Calu3 (cell line): ENCODE results near the gene NCAPH2. TPM values are rescaled to one million over a fixed set of nuclear protein-coding genes. Genes with fewer than 3 reads are reported as not detected.

Experiments
- BruUV-seq: library from RNA; stranded (reverse); fragments of 400-500 nt; replicated peaks from 2 replicates; lab custom pipeline; 2021; lab: Mats Ljungman, UMichigan
- CTCF ChIA-PET: fragments of 300-600 bp; sonication (Branson Sonifier 250); formaldehyde crosslinking; loops from one replicate; lab custom pipeline; 2022; ENCODE audit warnings: antibody characterized with exemption; lab: Charles Lee
- DNase-seq: peaks from one replicate; pipeline ENCODE4 v3.0.0; 2022
- H3K27ac Mint-ChIP-seq: one replicate; pipeline ENCODE4 v1.8.0; 2022; ENCODE audit warnings: mixed read lengths; ENCODE audit not compliant: unreplicated experiment
- H3K27me3 Mint-ChIP-seq: one replicate; pipeline ENCODE4 v1.8.0; 2022; ENCODE audit warnings: mixed read lengths; ENCODE audit not compliant: unreplicated experiment
- H3K36me3 Mint-ChIP-seq: one replicate; pipeline ENCODE4 v1.8.0; 2022; ENCODE audit warnings: mild to moderate bottlenecking, moderate library complexity, mixed read lengths; ENCODE audit not compliant: insufficient read depth, unreplicated experiment
- H3K4me1 Mint-ChIP-seq: one replicate; pipeline ENCODE4 v1.8.0; 2022; ENCODE audit warnings: mild to moderate bottlenecking, low read depth, mixed read lengths; ENCODE audit not compliant: unreplicated experiment
- H3K4me3 Mint-ChIP-seq: one replicate; pipeline ENCODE4 v1.8.0; 2022; ENCODE audit warnings: mild to moderate bottlenecking, low read depth, moderate library complexity, mixed read lengths; ENCODE audit not compliant: unreplicated experiment
- H3K9me3 Mint-ChIP-seq: one replicate; pipeline ENCODE4 v1.8.0; 2022; ENCODE audit warnings: low read depth, mixed read lengths; ENCODE audit not compliant: unreplicated experiment
- CTCF ChIP-seq: fragments of 200-600 bp; IDR thresholded peaks from one replicate; pipeline ENCODE4 v1.8.0; 2022; ENCODE audit warnings: antibody characterized with exemption; ENCODE audit not compliant: unreplicated experiment
- intact Hi-C: fragments of 100-400 bp; cut with micrococcal nuclease; formaldehyde crosslinking; loops from one replicate; pipeline ENCODE4 v1.10.0; 2022; ENCODE audit not compliant: unreplicated experiment
- total RNA-seq: library from RNA; stranded (reverse); gene quantifications from 2 replicates; pipeline ENCODE4 v1.2.3, GENCODE V29; 2022

Gene NCAPH2
- total RNA-seq, 1 experiment from 2014 or later = 92.0 TPM

DNA sequence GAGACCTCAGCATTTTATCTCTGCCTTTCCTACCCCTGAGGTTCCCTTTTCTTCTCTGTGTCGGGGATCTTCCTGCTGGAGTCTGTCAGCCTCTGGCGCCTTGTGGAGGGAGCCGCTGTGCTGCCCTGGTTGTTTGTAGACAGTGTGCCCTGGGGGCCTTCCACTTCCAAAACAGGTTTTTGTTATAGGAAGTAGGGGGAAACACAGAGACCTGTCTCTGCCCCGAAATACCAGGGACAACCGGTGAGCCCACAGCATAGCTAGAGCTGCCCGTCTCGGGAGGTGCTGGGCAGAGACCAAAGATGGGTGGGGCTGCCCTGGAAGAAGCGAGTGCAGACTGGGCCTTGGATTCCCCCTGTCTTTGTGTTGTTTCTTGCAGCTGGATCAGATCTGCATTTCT lies 8.0 kb downstream of the NCAPH2 start:
- BruUV-seq = no TSS peak
- DNase-seq = no peak
- Mint-ChIP-seq H3K27ac (no peak overlapping the region), H3K4me3 (no peak overlapping the region), H3K27me3 (no peaks in the 10 kb centered on the region), H3K36me3 (peaks cover 21% of the 10 kb centered on the region), H3K9me3 (no peaks in the 10 kb centered on the region), H3K4me1 (no peaks in the 10 kb centered on the region)
- intact Hi-C loops = no loop called here
- CTCF ChIA-PET = no interaction called here
- TF ChIP-seq CTCF = no peak

- CTCF ChIA-PET = interaction anchor here (0.6 kb wide), 1 partner anchor 126 kb away, joined by 4 read pairs; no protein-coding TSS in a partner anchor
- BruUV-seq = no TSS peak
- H3K4me1 Mint-ChIP-seq = no peaks in the 10 kb centered on the region
- no peak for TF ChIP-seq CTCF
- intact Hi-C loops = no loop called here
- no peaks in the 10 kb centered on the region for H3K27me3 Mint-ChIP-seq
- H3K36me3 Mint-ChIP-seq = peaks cover 18% of the 10 kb centered on the region
- H3K27ac Mint-ChIP-seq = no peak overlapping the region
- DNase-seq = no peak
- H3K9me3 Mint-ChIP-seq = no peaks in the 10 kb centered on the region
- H3K4me3 Mint-ChIP-seq = no peak overlapping the region
These were observed 8.9 kb downstream of the NCAPH2 start for GRCh38 chr22:50516891-50517290.

GRCh38 chr22:50517495-50518260 lies 9.7 kb downstream of the NCAPH2 start:
- Mint-ChIP-seq H3K9me3 (no peaks in the 10 kb centered on the region), H3K4me3 (no peak overlapping the region), H3K27me3 (no peaks in the 10 kb centered on the region), H3K36me3 (peaks cover 24% of the 10 kb centered on the region), H3K27ac (no peak overlapping the region), H3K4me1 (no peaks in the 10 kb centered on the region)
- no TSS peak for BruUV-seq
- DNase-seq = no peak
- intact Hi-C loops = no loop called here
- CTCF ChIA-PET = interaction anchor here (0.6 kb wide), 1 partner anchor 125 kb away, joined by 4 read pairs; no protein-coding TSS in a partner anchor
- TF ChIP-seq CTCF = no peak

GRCh38 chr22:50518606-50519005 lies 10.6 kb downstream of the NCAPH2 start:
- Mint-ChIP-seq H3K36me3 (peaks cover 34% of the 10 kb centered on the region), H3K27me3 (no peaks in the 10 kb centered on the region), H3K9me3 (no peaks in the 10 kb centered on the region), H3K27ac (no peak overlapping the region), H3K4me3 (no peak overlapping the region), H3K4me1 (no peaks in the 10 kb centered on the region)
- CTCF ChIA-PET = no interaction called here
- TF ChIP-seq CTCF = no peak
- no TSS peak for BruUV-seq
- no peak for DNase-seq
- intact Hi-C loops = no loop called here
